Measurements from ENCODE around the gene GP1BB.

- TF ChIP-seq CTCF (IDR thresholded peaks at IDR 0.05; ENCODE audit: insufficient read depth, low read depth, low read length), result no peak
- peak; percentile 23 for TF ChIP-seq EZH2 (IDR thresholded peaks at IDR 0.05; ENCODE audit: insufficient read depth, low read length)
Measured at GRCh38 chr22:19715188-19715930, 8.0 kb upstream of the GP1BB start.

All from astrocyte (in vitro differentiated cells and primary cell).